GM12872 (cell line): ENCODE results near the gene STARD7.

ENCODE experiments used
- CTCF ChIP-seq: IDR thresholded peaks from 3 replicates; pipeline ENCODE4 v1.5.1; 2011; ENCODE audit warnings: low read depth, mild to moderate bottlenecking, low read length, moderate library complexity; ENCODE audit not compliant: insufficient read depth

Gene STARD7

GRCh38 chr2:96233436-96233835 is 24.8 kb upstream of the STARD7 start:
- TF ChIP-seq CTCF = no peak

- no peak for TF ChIP-seq CTCF
Observed at GRCh38 chr2:96231316-96231715, 22.7 kb upstream of the STARD7 start.

- no peak for TF ChIP-seq CTCF
Observed at GRCh38 chr2:96225016-96225533, 16.4 kb upstream of the STARD7 start.

- TF ChIP-seq CTCF = no peak
Observed at GRCh38 chr2:96218508-96219131, 10.0 kb upstream of the STARD7 start.

GRCh38 chr2:96214554-96214953 is 5.9 kb upstream of the STARD7 start:
- no peak for TF ChIP-seq CTCF

GRCh38 chr2:96213379-96213778 is 4.8 kb upstream of the STARD7 start:
- no peak for TF ChIP-seq CTCF

GRCh38 chr2:96212339-96212738 is 3.7 kb upstream of the STARD7 start:
- no peak for TF ChIP-seq CTCF

- TF ChIP-seq CTCF = no peak
Observed at GRCh38 chr2:96209729-96210085, 1.1 kb upstream of the STARD7 start.
